ENCODE results near the gene SPNS2.

Gene SPNS2

DNA sequence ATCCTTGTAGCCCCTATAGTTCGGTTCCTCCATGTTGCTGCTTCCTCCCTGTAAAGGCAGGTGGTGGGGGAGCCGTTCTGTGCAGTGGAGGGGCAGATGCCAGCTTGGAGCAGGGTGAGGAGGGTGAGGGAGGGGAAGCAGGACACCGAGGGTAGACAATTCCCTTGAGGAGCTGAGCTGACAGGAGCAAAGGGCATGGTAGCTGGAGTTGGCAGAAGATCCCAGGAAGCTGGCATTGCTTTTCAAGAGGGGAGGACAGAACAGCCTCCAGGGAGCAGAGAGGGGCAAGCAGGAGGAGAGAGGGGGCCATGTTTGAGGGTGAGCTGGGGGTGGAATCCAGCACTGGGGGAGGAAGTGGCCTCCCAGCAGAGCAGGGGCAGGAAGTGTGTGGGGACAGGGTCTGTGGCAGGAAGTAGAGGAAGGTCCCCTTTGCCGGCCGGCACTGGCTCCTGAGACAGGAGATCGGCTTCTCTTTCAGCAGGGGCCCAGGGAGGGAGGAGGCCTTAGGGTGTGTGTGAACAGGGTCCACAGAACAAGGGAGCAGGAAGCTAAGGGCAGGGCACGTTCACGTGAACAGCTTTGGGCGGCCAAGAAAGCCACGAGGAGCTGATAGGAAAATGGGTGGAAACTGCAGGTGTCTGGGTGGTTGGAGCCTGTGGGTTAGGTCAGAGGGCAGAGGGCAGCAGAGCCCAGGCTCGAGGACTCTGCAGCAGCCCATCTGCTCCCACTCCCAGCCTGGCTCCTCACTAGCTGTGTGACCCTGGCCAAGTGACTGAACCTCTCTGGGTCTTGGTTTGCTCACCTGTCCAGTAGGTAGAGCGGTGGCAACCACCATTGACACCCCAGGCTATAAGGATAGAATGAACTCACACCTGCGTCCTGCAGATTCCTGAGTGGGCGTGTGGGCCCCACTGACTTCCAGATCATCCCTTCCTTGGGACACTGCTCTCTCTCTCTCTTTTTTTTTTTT lies 17.5 kb upstream of the SPNS2 start:
- peak; percentile 92 for DNase-seq

- DNase-seq: no peak
Measured at GRCh38 chr17:4482338-4483011, 16.2 kb upstream of the SPNS2 start.

- DNase-seq: no peak
Measured at GRCh38 chr17:4483012-4483840, 15.5 kb upstream of the SPNS2 start.

- DNase-seq: no peak
Measured at GRCh38 chr17:4485676-4486646, 12.7 kb upstream of the SPNS2 start.

DNA sequence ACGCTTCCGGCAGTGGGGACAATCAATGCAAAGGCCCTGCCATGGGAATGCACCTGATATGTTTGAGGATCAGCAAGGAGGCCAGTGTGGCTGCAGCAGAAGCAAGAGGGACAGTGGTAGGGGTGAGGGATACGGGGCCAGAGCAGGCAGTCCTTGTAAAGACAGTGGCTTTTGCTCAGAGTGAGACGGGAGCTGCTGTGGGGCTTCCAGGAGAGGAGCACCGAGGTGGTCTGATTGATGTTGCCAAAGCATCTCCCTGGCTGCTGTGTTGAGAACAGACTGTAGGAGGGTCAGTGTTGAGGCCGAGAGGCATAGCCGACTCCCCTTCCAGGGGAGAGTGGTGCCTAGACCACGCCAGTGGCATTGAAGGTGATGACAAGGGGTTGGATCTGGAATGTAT lies 11.4 kb upstream of the SPNS2 start:
- no peak for DNase-seq

- DNase-seq: no peak
Measured at GRCh38 chr17:4487820-4488716, 10.6 kb upstream of the SPNS2 start.

- no peak for DNase-seq
Measured at GRCh38 chr17:4488989-4489595, 9.6 kb upstream of the SPNS2 start.

GRCh38 chr17:4490109-4490591 lies 8.5 kb upstream of the SPNS2 start:
- no peak for DNase-seq

DNA sequence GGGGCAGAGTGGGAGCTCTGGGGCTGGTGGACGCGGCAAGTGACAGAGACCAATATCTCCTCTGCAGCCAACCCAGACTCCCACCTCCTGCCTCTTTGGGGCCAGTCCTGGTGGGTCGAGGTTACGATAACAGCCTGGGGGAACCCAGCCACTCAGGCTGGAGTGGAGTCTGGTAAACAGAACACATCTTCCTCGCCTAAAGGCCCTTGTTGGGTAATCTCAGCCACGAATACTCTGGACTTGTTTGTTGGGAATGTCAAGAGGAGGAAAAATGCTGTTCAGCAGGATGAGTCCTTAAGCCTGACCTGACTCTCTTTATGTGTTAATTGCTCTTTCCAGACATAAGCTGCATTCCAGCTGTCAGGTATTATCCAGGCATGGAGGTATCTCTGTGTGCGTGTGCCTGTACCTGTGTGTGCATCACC lies 8.0 kb upstream of the SPNS2 start:
- no peak for DNase-seq

- peak; percentile 35 for DNase-seq
Measured at GRCh38 chr17:4492721-4493561, 5.7 kb upstream of the SPNS2 start.

DNA sequence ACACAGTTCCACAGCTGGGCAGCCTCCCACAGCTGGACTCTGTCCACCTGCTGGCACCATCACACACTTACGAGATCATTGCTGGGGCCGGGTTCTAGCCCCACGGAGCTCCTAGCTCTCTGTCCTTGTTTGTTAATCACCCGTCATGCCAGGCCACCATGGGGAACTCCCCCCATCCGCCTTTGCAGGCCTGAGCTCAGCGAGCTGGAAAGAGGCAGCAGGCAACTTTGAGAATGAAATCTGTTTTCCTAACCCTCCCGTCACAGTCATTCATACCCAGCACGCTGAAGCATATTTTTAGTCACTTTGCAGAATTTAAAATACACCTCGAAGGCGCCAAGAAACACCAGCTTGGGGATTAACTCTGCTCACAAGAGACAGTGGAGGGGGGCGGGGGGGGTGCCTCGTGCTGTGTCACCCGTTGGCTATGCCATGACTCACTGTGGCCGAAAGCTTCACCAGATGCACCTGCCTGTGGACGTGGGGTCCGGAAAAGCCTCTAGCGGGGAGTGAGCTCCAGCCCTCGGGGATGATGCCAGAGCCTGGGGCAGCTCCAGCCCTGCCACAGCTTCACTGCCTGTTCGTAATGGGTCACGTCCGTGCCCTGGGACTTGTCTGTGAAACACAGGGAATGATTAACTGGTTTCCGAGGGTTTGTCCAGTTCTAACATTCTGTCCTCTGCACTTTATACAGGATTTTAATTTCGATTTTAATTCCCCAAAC lies 1.4 kb upstream of the SPNS2 start:
- DNase-seq: no peak

DNA sequence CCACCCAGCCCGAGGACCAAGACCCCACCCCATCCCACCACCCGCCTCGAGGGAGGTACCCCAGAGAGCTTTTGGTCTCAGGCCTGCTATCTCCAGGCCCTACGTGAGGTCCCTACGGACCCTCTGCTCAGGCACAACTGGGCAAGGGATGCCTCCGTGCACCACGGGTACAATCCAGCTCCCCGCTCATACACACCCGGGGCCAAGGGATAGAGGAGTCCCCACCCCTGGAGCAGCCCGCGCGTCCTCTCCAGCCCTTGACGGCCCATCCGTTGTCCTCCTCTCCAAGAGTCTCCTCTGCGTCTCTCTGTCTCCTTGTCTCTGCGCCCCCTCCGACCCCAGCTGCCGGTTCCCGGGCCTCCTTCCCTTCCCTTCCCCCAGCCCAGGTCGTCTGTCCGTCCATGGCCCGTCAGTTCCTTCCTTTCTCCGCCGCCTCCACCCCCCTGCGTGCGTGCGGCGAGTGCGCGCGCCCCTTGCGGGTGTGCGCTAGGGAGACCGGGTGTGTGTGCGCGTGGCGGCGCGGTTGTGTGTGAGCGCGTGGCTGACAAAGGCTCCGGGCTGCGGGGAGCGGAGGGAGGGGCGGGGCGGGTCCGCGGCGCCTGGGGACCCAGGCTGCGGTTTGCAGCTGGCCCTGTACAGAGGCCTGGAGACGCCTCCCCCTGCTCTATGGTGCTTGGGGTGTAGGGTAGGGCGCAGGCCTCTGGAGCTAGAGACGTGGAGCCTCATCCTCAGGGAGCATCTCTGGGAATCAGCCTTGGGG lies 930 bp downstream of the SPNS2 start:
- DNase-seq: peak; percentile 73

DNA sequence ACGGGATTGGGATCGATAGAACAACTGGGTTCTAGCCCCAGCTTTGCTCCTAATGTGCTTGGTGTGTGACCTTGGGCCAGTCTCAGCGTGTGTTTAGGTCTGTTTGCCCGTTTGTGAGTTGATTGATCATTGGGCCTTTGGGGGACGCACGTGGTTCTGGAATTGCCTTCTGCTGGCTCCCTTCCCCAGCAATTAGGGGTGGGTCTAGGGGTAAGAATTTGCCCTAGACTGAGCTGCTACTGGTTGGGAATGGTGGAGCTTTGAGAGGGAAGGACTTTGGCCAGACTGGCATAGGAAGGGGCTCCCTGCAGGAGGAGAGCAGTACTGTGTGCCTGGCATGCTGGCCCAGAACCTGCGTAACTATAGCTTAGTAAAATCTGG lies 1.5 kb downstream of the SPNS2 start:
- DNase-seq: peak; percentile 54

DNA sequence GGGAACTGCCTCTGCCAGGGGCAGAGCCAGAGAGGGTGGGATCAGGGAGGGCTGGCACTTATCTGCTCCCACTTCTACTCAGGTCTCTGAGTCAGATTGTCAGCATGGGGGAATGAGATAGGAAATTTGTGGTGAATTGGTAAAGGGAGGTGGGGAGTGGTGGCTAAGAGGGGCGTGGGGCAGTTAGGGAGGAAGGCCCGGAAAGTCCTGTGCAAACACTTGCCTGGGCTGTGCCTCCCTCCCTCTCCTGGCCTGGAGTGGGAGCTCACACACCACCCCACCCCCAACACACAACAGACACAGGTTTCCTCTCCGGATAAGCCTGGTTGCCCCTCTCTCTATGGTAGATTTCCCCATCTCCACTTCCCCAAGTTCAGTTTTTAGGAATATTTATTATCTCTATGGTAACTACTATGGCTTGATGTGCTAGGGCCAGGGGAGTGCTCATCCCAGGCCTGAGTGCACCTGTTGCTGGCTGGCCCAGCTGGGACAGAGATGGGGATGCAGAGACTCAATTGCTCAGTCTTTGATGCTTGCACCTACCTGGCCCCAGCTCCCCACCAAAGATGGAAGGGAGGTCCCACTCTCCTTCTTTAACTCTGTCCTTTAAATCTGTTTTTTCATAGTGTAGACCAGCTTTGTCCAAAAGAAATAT lies 2.7 kb downstream of the SPNS2 start:
- peak; percentile 96 for DNase-seq

DNA sequence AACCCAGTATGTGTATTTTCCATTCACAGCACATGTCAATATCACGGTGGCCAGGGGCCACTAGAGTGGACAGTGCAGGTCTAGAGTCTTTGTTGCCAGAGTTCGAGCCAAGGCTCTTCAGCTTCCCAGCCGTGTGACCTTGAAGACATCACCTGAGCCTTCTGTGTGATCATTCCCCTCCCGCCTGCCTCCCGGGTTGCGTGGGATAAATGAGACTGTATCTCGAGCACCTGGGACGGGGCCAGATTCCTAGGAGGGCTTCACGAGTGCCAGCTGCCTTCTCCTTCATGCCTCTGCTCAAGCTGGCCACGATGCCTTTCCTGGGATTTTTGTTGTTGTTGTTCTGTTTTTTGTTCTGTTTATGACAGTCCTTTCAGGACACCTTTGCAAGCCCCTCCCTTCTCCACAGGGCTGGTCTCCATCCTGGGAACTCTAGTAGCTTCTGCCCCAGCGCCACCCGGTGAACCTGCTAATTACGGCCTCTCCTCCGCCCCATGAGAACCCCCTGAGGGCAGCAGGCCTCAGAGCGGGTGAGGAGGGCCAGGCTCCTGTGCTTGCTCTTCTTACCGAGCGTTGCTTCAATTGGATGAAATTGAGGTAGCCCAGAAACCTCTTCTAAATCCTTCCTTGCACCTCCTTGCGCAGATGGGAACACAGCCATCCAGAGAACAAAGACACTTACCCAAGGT lies 3.9 kb downstream of the SPNS2 start:
- no peak for DNase-seq

GRCh38 chr17:4503283-4504025 lies 4.8 kb downstream of the SPNS2 start:
- DNase-seq: no peak
